Glutamatergic neuron (in vitro differentiated cells): ENCODE results near the gene HMGB1. TPM values are rescaled to one million over a fixed set of nuclear protein-coding genes. Genes with fewer than 3 reads are reported as not detected.

Experiments
- DNase-seq: peaks from one replicate; pipeline ENCODE4 v3.0.0; 2022
- H3K27ac Mint-ChIP-seq: one replicate; pipeline ENCODE4 v1.8.0; 2020; ENCODE audit warnings: mild to moderate bottlenecking, mixed read lengths, inconsistent platforms; ENCODE audit not compliant: unreplicated experiment
- H3K27me3 Mint-ChIP-seq: one replicate; pipeline ENCODE4 v1.8.0; 2020; ENCODE audit warnings: mild to moderate bottlenecking, moderate library complexity, mixed read lengths, inconsistent platforms; ENCODE audit not compliant: unreplicated experiment
- H3K36me3 Mint-ChIP-seq: one replicate; pipeline ENCODE4 v1.8.0; 2020; ENCODE audit warnings: mild to moderate bottlenecking, mixed read lengths, inconsistent platforms; ENCODE audit not compliant: unreplicated experiment
- H3K4me1 Mint-ChIP-seq: one replicate; pipeline ENCODE4 v1.8.0; 2020; ENCODE audit warnings: mild to moderate bottlenecking, low read depth, mixed read lengths, inconsistent platforms; ENCODE audit not compliant: unreplicated experiment
- H3K4me3 Mint-ChIP-seq: one replicate; pipeline ENCODE4 v1.8.0; 2020; ENCODE audit warnings: mild to moderate bottlenecking, mixed read lengths, inconsistent platforms; ENCODE audit not compliant: unreplicated experiment
- H3K9me3 Mint-ChIP-seq: one replicate; pipeline ENCODE4 v1.8.0; 2020; ENCODE audit warnings: mild to moderate bottlenecking, moderate library complexity, mixed read lengths, inconsistent platforms; ENCODE audit not compliant: unreplicated experiment
- total RNA-seq: library from RNA; stranded (reverse); fragmentation: NEBNext Ultra II Directional; extraction: Animal tissue kit (Norgen Biotek cat#: 25700); gene quantifications from one replicate; pipeline ENCODE4 v1.2.1, GENCODE V29; 2021; ENCODE audit not compliant: unreplicated experiment
- TF ChIP-seq, protein P1 (sequence below): fragments of 200-600 bp; sonication (generic); IDR thresholded peaks from one replicate; pipeline ENCODE4 v1.5.0; 2021; ENCODE audit not compliant: partially characterized antibody, unreplicated experiment

The HMGB1 gene
- total RNA-seq, 1 donor from 2014 or later = 501 TPM

DNA sequence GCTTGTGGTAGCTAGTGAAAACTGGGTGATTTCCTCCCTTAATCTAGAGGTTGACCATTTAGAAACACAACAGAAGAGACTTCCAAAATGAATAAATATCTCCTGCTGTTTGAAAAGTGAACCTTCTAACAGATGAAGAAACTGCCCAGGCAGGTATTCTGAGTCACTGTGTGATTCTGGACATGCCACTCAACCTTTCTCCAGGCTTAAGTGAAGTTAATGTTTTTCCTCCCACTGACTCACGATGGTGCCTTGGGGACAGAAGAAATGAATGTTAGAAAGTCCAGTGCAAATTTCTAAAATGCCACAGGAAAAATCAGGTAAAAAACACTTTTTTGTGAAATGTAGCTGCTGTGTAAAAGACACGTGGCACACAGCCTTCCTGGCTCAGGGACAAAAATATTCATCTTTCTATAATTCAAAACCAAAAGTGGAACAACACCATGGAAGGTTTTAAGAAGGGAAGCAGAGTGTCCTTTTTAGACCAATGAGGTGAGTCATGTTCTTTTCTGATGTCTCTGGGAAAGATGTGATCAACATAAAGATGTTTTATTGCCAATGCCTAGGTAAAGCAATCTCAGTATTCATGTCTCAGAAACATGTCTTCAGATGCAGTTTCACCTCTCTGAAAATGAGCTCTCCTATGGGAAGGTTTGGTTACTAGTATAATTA lies 34.3 kb downstream of the HMGB1 start:
- H3K27me3 Mint-ChIP-seq = no peaks in the 10 kb centered on the region
- H3K4me3 Mint-ChIP-seq = no peak overlapping the region
- H3K36me3 Mint-ChIP-seq = no peaks in the 10 kb centered on the region
- no peak for DNase-seq
- H3K27ac Mint-ChIP-seq = no peak overlapping the region
- H3K9me3 Mint-ChIP-seq = no peaks in the 10 kb centered on the region
- no peaks in the 10 kb centered on the region for H3K4me1 Mint-ChIP-seq
- TF ChIP-seq, protein P1, sequence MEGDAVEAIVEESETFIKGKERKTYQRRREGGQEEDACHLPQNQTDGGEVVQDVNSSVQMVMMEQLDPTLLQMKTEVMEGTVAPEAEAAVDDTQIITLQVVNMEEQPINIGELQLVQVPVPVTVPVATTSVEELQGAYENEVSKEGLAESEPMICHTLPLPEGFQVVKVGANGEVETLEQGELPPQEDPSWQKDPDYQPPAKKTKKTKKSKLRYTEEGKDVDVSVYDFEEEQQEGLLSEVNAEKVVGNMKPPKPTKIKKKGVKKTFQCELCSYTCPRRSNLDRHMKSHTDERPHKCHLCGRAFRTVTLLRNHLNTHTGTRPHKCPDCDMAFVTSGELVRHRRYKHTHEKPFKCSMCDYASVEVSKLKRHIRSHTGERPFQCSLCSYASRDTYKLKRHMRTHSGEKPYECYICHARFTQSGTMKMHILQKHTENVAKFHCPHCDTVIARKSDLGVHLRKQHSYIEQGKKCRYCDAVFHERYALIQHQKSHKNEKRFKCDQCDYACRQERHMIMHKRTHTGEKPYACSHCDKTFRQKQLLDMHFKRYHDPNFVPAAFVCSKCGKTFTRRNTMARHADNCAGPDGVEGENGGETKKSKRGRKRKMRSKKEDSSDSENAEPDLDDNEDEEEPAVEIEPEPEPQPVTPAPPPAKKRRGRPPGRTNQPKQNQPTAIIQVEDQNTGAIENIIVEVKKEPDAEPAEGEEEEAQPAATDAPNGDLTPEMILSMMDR = no peak

DNA sequence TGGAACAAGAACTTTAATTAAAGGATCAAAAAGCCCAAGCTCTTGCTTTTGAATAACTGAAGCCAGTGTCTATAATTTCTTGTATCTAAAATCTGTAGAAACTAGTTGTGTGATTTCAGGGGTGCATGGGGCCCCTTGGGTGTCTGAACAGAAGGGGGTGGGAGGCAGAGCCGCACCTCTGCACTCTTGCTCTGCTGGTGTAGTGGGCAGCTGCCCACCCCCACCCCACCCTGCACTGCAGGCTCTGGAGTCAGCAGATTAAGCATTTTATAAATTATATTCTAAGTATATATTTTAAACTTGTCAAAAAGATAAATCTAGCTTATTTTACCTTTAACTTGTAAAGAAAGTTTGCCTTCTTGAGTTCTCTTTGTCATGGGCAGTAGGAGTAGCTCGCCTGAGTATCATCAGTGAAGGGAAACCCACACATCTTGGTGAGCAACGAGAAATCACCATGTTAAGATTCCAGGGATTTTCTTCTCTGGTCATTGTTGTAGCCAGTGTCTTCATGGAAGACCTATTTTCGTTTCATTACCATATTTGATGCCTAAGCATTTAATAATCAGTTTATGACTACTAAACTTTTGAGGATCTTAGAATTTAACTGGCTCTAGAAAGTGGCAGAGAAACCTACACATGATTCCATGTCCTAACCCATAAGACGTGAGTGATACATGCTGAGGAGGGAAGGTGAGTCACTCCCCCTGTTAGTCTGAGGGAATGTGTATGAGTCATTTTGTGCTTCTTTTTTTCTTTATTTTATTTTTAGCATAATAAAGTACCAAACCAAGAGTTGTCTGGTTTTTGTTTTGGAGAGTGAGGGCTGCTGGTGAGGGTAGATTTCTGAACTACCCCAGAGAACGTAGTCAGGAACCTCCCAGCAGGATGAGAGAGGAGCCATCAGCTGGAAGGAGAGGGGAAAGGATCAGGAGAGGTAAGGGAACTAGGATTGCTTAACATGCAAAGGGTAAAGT lies 35.7 kb downstream of the HMGB1 start:
- TF ChIP-seq, protein P1 = no peak
- H3K4me1 Mint-ChIP-seq = no peaks in the 10 kb centered on the region
- no peaks in the 10 kb centered on the region for H3K9me3 Mint-ChIP-seq
- H3K36me3 Mint-ChIP-seq = no peaks in the 10 kb centered on the region
- DNase-seq = no peak
- H3K27me3 Mint-ChIP-seq = no peaks in the 10 kb centered on the region
- H3K4me3 Mint-ChIP-seq = no peak overlapping the region
- H3K27ac Mint-ChIP-seq = no peak overlapping the region

DNA sequence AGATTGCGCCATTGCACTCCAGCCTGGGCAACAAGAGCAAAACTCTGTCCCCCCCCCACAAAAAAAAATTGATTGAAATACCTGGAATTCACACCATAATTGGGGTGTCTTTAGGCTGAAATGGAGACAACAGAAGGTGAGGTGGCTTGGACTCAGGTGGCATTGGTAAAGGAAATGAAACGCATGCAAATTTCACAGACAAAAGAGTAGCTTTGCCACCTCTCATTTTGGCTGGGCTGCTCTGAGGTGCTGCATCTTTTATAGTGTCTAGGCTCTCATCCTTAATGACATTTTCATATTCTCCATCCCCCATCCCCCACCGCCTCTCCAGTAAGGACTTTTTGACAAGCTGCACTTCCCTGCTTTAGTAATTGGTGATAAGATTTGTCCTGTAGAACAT lies 36.5 kb downstream of the HMGB1 start:
- DNase-seq = no peak
- Mint-ChIP-seq H3K27ac (no peak overlapping the region), H3K4me3 (no peak overlapping the region)

DNA sequence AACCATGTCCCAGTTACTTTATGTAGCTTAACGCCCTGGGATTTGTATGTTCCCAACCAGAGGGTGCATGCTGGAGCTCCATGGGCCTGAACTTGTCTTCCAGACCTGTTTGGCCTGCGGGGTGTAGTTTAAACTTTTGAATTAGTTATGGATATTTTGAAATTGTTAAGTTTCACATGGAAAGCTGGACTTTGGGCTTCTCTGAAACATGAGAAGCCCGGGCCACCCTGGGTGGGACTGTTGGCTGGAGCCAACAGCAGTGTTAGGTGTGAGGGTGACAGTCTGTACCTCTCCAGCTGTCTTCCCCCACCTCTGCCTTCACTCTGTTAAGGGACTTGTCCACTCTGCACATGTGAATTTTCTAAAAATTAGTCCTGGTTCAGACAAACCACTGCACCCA lies 41.8 kb downstream of the HMGB1 start:
- Mint-ChIP-seq H3K27ac (no peak overlapping the region), H3K9me3 (peaks cover 6% of the 10 kb centered on the region), H3K27me3 (peaks cover 10% of the 10 kb centered on the region), H3K4me1 (peaks cover 9% of the 10 kb centered on the region), H3K36me3 (no peaks in the 10 kb centered on the region), H3K4me3 (no peak overlapping the region)
- no peak for DNase-seq
- TF ChIP-seq, protein P1 = no peak

More for the DNA sequence above, 36.5 kb downstream of the HMGB1 start:
- Mint-ChIP-seq H3K27me3 (no peaks in the 10 kb centered on the region), H3K36me3 (no peaks in the 10 kb centered on the region), H3K4me1 (no peaks in the 10 kb centered on the region), H3K9me3 (no peaks in the 10 kb centered on the region)
- TF ChIP-seq, protein P1 = no peak
